GM18858 (cell line): Measurements from ENCODE around the gene RAB40C.
A peak's percentile ranks its signal among the peaks of the same experiment; 100 is the strongest.

Experiments used
- ATAC-seq: cut with Tn5 transposase; IDR thresholded peaks from one replicate; pipeline ENCODE4 v1.9.1; 2021; ENCODE audit not compliant: unreplicated experiment

The RAB40C gene

DNA sequence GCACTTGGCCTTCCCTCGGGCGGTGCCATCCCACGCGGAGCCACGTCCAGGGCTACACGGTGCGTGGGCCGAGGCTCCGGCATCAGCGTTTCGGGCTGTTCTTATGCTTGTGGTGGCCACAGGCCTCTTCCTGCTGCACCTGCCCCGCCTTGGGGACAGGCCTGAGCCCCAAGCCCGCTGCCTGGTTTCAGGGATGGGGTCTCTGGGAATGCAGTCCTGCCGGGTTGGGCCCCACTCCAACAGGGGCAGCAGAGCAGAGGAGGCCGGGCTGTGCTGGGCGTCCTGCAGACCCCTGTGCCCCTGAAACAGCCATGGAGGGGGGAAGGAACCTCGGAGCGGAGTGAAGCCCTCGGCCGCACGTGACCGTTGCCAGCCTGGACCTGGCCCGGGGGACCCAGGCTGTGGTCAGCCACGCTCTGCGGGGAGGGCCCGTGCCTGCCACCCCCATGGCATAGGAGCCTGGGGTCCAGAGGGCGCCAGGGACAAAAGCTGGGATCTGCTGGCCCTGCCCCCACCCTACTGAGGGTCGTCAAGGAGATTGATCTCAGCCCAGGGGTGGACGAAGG is 40.5 kb downstream of the RAB40C start:
- no peak for ATAC-seq

DNA sequence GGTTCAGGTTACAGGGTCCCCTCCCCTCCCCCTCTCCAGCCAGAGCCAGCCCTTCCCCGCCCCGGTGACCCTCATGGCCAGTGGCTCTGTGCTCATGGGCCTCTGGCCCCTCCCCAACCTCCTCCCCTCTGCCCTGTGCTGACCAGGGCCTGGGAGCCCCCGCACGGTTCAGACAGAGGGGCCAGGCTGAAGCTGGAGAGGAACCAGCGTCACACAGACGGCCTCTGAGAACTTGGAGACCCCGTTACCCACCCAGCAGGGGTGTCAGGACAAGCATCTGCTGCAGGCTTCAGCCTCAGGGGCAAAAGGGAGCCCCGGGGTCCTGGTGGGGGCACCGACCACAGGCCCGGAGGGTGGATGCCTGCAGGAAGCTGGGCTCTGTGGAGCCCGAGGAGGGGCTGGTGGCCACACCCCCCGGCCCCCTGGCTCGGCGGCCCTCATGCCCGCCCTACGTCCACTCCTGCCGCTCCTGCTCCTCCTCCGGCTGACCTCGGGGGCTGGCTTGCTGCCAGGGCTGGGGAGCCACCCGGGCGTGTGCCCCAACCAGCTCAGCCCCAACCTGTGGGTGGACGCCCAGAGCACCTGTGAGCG is 41.0 kb downstream of the RAB40C start, which contains the start of gene WFIKKN1:
Gene WFIKKN1 (plus strand): TSS at position 171 of the 591 bp plus-strand sequence. CDS start 269 bp downstream, at position 440.
- ATAC-seq: no peak

DNA sequence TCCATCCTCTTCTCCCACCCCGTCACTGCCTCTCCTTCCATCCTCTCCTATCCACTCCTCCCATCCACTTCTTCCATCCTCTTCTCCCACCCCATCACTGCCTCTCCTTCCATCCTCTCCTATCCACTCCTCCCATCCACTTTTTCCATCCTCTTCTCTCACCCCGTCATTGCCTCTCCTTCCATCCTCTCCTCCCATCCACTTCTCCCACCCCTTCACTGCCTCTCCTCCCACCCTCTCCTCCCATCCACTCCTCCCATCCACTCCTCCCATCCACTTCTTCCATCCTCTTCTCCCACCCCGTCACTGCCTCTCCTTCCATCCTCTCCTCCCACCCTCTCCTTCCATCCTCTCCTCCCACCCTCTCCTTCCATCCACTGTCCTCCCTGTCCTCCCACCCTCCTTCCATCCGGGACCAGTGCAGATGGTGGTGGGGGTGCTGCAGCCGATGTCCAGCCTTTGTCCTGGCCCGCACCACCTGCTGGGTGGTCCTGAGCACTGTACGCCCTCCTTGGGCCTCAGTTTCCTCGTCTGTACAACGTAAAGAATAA is 42.0 kb downstream of the RAB40C start:
- ATAC-seq: no peak

DNA sequence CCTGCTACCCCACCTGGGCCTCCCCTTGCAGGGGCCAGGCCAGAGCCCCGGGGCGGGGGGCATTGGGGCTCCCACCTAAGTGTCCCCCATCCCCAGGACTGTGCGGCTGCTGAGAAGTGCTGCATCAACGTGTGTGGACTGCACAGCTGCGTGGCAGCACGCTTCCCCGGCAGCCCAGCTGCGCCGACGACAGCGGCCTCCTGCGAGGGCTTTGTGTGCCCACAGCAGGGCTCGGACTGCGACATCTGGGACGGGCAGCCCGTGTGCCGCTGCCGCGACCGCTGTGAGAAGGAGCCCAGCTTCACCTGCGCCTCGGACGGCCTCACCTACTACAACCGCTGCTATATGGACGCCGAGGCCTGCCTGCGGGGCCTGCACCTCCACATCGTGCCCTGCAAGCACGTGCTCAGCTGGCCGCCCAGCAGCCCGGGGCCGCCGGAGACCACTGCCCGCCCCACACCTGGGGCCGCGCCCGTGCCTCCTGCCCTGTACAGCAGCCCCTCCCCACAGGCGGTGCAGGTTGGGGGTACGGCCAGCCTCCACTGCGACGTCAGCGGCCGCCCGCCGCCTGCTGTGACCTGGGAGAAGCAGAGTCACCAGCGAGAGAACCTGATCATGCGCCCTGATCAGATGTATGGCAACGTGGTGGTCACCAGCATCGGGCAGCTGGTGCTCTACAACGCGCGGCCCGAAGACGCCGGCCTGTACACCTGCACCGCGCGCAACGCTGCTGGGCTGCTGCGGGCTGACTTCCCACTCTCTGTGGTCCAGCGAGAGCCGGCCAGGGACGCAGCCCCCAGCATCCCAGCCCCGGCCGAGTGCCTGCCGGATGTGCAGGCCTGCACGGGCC is 42.8 kb downstream of the RAB40C start:
- ATAC-seq: no peak

DNA sequence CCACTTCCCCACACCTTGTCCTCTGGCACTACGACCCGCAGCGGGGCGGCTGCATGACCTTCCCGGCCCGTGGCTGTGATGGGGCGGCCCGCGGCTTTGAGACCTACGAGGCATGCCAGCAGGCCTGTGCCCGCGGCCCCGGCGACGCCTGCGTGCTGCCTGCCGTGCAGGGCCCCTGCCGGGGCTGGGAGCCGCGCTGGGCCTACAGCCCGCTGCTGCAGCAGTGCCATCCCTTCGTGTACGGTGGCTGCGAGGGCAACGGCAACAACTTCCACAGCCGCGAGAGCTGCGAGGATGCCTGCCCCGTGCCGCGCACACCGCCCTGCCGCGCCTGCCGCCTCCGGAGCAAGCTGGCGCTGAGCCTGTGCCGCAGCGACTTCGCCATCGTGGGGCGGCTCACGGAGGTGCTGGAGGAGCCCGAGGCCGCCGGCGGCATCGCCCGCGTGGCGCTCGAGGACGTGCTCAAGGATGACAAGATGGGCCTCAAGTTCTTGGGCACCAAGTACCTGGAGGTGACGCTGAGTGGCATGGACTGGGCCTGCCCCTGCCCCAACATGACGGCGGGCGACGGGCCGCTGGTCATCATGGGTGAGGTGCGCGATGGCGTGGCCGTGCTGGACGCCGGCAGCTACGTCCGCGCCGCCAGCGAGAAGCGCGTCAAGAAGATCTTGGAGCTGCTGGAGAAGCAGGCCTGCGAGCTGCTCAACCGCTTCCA is 43.6 kb downstream of the RAB40C start:
- no peak for ATAC-seq

DNA sequence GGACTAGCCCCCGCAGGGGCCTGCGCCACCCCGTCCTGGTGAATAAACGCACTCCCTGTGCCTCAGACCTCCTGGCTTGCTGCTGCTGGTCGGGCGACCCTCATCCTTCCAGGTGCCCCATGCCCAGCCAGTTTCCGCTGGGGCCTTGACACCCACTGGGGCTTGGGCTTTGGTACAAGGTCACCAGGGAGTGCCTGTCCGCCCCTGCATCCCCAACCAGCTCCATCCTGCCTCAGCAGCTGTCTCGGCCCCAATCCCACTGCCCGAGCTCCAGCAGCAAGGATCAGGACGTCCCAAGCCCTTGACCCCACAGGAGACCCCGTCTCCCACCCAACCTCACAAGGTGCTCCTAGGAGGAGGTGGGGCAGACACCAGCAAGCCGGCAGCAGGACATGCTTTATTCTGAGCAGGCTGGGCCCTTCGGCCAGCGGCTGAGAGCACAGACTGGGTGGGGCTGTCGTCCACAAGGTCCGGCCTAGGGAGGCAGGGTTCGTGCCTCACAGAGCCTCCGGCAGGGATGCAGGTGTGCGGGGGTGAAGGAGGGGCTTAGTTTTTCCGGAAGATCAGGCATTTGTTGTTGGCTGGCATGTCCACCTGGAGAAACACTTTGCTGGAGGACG is 44.3 kb downstream of the RAB40C start:
- no peak for ATAC-seq

DNA sequence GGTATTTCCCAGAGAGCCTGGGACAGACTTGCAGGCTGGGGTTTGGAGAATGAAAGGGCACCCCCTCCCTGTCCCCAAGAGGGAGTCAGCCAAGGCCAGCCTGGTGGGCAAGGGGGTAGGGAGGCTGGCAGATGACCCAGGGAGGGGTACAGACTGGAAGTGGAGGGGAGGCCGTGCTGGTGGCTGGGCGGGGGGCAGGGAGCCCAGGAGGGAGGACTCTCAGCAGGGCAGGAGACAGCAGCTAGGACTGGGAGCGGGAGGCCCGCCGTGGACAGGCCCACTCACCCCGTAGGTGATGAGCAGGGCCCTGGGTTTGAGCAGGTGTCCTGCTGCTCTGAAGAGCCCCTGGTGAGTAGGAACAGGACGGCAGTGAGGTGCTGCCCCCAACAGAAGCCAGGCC is 45.1 kb downstream of the RAB40C start:
- ATAC-seq: no peak

DNA sequence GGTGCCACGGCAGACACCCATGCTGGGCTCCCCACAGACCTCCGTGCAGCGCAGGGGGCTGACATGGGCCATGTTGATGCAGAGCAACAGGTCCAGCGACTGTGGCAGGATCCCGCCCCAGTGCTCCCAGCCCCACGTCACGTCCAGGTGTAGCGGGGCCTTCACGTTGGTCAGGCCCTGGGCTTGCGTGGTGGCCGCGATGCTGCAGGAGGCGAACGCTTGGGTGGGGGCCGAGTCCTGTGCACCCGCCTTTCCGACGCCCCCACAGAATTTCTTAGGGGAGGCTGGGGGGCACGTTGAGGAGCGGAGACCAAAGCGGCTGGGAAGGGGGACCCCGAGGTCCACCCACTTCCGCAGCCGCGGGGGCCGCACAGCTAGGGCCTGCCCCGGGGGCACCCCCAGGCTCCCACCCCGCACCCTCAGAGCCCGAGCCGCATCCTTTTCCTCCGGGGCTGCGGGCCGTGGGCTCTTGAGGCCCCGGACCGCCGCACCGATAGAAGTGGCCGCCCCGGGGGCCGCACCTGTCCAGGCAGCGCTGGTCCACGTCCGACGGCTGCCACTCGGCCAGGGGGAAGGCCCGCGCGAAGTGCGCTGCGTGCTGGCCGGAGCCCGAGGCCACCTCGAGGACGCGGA is 45.8 kb downstream of the RAB40C start:
- ATAC-seq: no peak

DNA sequence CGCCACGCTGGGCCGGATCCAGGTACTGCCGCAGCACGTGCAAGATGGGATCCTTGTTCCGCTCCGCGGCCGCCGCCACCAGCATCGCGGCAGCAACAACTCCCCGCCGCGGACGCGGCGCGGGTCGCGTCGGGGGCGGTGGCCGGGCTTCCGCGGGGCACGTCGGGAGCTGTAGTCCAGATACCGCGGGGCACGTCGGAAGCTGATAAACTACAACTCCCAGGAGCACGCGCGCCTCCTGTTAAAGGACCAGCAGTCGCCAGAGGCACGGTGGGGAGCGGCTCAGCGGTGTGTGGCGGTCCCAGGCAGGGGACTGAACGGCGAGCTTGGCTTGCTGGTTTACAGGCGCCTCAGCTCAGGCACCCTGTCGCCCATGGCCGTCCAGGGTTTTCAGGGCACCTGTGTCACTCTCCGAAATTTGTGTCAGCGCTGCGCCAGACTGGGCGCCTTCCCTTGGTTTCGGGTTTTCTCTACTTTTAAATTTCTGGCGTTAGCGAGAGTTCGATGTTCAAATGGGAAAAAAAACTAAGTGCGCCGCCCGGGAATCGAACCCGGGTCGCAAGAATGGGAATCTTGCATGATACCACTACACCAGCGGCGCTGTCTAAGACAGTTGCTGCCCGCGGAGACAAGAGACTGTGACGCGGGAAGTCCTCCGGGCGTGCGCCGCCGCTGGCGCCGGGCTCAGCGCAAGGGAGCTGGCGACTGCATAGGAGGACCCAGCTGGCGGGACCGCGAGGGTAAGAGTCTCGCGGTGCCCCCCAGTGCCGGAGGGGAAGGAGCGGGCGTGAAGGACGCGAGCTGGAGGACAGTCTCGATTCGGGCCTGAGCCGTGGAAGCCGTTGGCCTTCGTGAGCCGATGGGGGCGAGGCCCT is 46.6 kb downstream of the RAB40C start, which contains the start of gene METTL26:
Gene METTL26 (minus strand): TSS at position 100 of the 875 bp plus-strand sequence. CDS start 15 bp downstream, at position 85.
- ATAC-seq: peak; percentile 59

DNA sequence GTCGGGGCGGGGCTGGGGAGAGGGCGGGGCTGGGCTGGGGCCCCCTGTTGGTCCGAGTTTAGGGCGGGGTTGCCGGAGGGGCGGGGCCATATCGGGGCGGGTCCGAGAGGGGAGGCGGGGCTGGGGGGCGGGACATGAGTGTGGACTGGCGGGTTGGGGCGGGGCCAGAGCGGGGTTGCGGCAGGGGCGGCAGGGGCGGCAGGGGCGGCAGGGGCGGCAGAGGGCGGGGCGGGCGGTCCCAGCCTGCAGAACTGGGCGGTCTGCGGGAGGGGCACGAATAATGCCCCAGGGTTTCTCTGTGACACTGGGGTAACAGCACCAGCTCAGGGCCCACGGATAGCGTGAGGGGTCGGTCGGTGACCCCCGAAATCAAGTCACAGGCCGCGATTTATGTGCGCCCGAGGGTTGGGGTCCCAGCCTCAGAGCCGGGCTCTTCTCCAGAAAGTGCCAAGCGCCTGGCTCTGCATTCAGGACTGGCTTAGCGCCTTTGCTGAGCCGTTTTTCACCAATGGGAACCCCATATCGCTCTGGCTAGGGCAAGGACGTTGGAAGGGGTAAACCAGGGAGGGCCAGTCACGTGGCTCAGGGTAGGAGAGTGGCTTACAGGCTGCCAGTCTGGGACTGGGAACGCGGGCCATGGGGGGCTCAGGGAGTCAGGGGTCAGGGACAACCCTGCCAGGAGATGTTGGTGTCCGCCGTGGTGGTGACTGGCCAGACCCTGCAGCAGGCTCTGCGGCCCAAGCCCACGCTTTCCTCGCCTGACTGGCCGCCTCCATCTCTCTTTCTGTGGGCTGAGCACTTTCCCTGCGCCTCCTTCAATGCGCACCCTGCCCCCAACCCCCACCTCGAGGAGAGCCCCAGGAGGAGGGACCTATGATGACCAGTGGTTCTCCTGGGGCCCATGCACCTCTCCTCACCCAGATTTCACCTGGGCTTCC is 47.5 kb downstream of the RAB40C start:
- ATAC-seq: no peak

DNA sequence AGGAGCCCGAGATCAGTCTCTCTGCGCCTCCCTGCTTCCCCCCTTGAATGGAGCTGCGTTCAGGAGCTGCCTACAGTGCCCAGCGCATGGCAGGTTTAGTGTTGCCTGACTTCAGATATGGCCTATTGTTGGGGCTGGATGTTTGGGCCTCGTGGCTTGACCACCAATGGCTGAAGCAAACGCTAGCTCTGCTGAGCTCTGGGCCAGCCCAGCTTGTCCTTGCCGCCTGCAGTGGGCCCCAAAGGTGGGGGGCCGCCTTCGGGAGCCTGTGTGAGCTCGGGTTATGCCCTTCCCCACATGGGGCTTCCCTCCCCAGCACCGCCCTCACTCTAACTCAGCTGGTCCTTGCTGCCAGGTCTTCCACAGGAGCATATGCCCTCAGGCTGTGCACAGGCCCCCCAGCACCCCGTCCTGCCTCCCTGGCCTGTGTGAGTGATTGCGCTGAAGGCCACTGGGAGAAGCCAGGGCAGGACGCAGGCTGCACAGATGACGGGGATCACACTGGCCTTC is 48.2 kb downstream of the RAB40C start:
- ATAC-seq: no peak

DNA sequence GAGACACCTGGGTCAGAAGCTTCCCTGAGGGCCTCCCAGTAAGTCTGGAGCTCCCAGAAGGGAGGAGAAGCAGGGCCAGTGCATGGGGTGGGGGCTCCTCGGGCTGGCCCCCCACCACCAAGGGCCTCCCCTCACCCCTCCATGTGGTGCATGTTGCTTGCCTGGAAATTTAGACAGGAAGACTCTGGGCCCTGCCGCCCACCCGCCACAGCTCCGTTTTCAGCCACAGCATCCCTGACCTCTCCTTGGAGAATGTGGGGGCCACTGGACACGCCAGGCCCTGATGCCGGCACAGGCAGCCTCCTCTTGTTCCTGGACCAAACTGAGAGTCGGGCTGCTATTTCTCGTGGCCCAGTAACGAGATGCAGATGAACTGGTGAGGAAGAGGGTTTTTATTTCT is 49.0 kb downstream of the RAB40C start:
- no peak for ATAC-seq

DNA sequence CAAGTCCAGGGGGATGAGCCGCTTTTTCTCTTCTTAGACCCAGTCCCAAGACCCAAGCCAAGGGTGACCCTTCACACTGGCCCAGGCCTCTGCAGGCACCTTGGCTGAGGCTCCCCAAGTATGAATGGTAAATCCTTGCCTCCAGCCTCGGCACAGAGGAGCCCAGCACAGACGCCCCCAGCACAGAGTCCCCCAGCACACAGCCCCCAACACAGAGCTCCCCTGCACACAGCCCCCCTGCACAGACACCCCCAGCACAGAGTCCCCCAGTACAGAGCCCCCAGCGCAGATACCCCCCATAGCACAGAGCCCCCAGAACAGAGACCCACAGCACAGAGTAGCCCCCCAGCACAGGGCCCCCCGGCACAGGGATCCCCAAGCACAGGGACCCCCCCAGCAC is 50.7 kb downstream of the RAB40C start:
- ATAC-seq: no peak

DNA sequence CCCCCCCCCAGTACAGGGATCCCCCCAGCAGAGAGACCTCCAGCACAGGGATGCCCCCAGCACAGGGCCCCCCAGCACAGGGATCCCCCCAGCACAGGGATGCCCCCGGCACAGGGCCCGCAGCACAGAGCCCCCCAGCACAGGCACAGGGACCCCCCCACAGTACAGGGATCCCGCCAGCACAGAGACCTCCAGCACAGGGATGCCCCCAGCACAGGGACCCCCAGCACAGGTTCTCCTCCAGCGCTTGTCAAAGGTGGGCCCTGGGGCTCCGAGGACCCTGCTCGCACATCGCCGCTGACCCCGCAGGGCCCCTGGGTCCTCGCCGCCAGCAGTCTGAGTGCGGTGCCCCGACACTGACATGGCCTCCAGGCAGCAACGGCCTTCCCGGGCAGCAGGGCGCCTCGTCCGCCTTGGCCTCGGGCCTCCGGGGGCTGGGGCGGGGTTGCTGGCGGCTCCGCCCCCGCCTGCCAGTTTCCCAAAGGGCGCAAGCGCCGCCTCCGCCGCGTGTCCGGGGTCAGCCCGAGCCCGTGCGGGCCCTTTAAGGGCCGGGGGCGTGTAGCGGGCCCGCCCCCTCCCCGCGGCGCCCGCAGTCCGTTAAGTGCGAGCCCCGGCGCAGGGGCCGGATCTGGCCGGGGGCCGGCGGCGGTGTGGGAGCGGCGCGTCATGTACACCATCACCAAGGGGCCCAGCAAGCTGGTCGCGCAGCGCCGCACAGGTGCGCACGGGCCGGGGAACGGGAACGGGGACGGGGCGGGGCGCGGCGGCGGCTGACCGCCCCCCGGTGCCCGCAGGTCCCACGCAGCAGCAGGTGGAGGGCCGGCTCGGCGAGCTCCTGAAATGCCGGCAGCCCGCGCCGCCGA is 51.7 kb downstream of the RAB40C start, which contains the start of gene MCRIP2:
Gene MCRIP2 (plus strand): TSS at position 503 of the 863 bp plus-strand sequence. CDS start 164 bp downstream, at position 667.
- no peak for ATAC-seq

DNA sequence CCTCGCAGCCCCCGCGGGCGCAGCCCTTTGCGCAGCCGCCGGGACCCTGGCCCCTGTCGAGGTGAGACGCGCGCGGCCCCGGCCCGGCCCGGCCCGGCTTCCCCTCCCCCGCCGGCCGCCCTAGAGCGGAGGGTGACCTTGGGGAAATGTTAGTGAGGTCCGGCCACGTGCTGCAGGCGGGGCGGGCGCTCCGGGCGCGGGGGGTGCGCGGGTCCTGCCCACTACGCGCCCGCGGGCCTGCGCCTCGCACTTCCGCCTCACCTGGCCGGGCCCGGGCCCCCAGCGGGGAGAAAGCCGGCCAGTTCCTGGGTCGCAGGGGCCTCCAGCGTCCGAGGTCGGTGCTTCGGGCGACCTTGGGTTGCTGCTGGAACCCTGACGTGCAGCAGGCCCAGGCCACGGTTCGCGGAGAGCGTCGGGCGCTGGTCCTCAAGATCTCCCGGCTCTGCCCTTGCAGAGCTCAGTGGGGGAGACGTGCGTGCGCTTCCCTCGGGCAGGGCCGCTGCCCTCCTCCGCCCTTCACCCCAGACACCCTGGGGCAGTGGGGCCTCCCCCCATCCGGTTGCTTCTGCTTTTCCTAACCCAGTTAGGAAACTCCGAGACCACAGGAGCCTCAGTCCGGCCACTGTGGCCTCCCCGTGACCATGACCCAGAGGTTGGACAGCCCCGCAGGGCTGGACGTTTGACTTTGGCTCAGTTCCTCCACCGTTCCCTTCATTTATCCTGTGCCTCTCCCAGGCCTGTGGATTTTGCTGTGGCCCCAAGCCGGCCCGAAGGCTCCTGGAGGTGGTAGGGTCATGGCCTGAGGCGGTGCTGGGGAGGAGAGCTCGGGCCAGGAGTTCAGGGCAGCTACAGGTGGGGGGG is 52.6 kb downstream of the RAB40C start:
- no peak for ATAC-seq

DNA sequence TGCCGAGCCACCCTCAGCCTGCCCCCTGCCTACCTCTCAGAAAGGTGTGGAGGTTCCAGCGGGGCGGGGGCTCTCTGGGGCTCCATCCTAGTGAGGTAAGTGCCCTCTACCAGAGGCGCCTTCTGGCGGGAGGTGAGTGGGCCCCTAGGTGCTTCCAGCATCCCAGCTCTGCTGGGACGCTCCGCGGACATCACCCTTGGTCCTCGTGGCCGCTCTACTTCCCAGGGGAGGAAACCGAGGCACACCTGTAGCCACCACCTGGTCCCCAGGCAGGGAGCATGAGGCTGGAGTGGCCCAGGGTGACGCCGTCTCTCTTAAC is 53.1 kb downstream of the RAB40C start:
- ATAC-seq: no peak
